Transverse colon (tissue), 4 donors: ENCODE results near the gene FRAS1.

Experiments
- EP300 ChIP-seq: sonication (generic); formaldehyde crosslinking; IDR thresholded peaks from one replicate; pipeline ENCODE4 v1.6.1; 2017; ENCODE audit warnings: antibody characterized with exemption, low read depth
- POLR2A ChIP-seq: fragments of 450-650 bp; IDR thresholded peaks from one replicate; pipeline ENCODE4 v1.6.1; 2016; ENCODE audit warnings: antibody characterized with exemption, mild to moderate bottlenecking, moderate library complexity
- POLR2AphosphoS5 ChIP-seq, 3 donors: sonication (generic); formaldehyde crosslinking; IDR thresholded peaks; one replicate each; pipeline ENCODE4 v1.6.1; 2016; ENCODE audit warnings: antibody characterized with exemption in 3 of 3
- TF ChIP-seq, protein P1 (sequence below), 5 experiments: fragments of 200-600 bp in 3 of 5; fragments of 450-650 bp in 2 of 5; sonication (generic) in 3 of 5; IDR thresholded peaks; 1 replicate in 2 of 5; 2 replicates in 3 of 5; pipeline ENCODE4 v1.5.1; 2016 to 2017; ENCODE audit warnings: antibody characterized with exemption in 5 of 5, inconsistent platforms in 3 of 5, mild to moderate bottlenecking in 2 of 5, moderate library complexity in 1 of 5

DNA sequence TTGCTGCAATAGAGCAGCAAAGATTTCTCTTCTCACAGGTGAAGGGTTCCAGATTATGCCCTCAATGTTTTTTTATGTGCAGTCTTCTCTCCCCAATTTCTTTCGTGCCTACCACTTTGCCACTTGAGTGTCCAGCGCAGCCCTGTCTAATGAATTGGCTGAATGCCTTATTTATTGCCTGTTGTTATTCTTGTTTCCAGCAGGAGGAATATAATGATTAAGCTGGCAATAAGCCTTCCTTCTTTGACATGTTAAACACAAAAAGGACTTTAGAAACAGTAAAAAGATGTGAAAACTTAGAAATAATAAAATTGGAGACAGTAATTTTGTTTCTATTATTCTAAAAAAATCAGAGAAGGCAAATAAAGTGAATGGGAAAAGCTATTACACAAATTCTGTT is 34.6 kb upstream of the FRAS1 start:
- TF ChIP-seq, protein P1, sequence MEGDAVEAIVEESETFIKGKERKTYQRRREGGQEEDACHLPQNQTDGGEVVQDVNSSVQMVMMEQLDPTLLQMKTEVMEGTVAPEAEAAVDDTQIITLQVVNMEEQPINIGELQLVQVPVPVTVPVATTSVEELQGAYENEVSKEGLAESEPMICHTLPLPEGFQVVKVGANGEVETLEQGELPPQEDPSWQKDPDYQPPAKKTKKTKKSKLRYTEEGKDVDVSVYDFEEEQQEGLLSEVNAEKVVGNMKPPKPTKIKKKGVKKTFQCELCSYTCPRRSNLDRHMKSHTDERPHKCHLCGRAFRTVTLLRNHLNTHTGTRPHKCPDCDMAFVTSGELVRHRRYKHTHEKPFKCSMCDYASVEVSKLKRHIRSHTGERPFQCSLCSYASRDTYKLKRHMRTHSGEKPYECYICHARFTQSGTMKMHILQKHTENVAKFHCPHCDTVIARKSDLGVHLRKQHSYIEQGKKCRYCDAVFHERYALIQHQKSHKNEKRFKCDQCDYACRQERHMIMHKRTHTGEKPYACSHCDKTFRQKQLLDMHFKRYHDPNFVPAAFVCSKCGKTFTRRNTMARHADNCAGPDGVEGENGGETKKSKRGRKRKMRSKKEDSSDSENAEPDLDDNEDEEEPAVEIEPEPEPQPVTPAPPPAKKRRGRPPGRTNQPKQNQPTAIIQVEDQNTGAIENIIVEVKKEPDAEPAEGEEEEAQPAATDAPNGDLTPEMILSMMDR (IDR thresholded peaks at IDR 0.05) = no peak
- TF ChIP-seq POLR2A = no peak
- TF ChIP-seq POLR2AphosphoS5 (IDR thresholded peaks at IDR 0.05) = no peak
- TF ChIP-seq EP300 = no peak
